HUDEP-2 (cell line): ENCODE data around the gene MUC5B.
A peak's percentile ranks its signal among the peaks of the same experiment; 100 is the strongest.

Experiments
- DNase-seq, 76 experiments: peaks; one replicate each; lab custom pipeline; 2025; ENCODE audit not compliant: unreplicated experiment in 76 of 76; lab: John Stamatoyannopoulos, UW

The MUC5B gene

GRCh38 chr11:1306186-1307162, 83.6 kb downstream of the MUC5B start:
- no peak for DNase-seq

- DNase-seq: no peak
These were observed 84.5 kb downstream of the MUC5B start for GRCh38 chr11:1307163-1307870.

GRCh38 chr11:1307998-1308742, 85.3 kb downstream of the MUC5B start:
- DNase-seq: no peak

- peak in 4 of 76 experiments; percentile 27 to 62 (median 56) for DNase-seq
These were observed 86.1 kb downstream of the MUC5B start for GRCh38 chr11:1308743-1309497.

- peak in 75 of 76 experiments; percentile 36 to 96 (median 89) for DNase-seq
These were observed 86.8 kb downstream of the MUC5B start, which contains the start of gene TOLLIP for GRCh38 chr11:1309498-1310317. Gene TOLLIP, minus strand, starts transcription at chr11:1309632. Its CDS starts 134 bp downstream, at chr11:1309498.

- DNase-seq: no peak
These were observed 87.4 kb downstream of the MUC5B start for GRCh38 chr11:1310318-1310687.

GRCh38 chr11:1310772-1311468, 88.1 kb downstream of the MUC5B start:
- DNase-seq: peak in 1 of 76 experiments; percentile 4
